Activated CD8-positive, alpha-beta T cell treated with anti-CD3 and anti-CD28 coated beads for 36 hours (primary cell): ENCODE measurements around the gene GPR151. TPM values are rescaled to one million over a fixed set of nuclear protein-coding genes. Genes with fewer than 3 reads are reported as not detected.

ENCODE experiments used
- ATAC-seq: fragments of 200-7000 bp; cut with Tn5 transposase; one replicate; pipeline ENCODE4 v1.10.0; 2021; ENCODE audit warnings: mild to moderate bottlenecking, moderate library complexity
- CTCF ChIA-PET: fragments of 350-600 bp; sonication (Branson Sonifier 250); formaldehyde crosslinking; loops from one replicate; lab custom pipeline; 2021; ENCODE audit warnings: antibody characterized with exemption; lab: Charles Lee
- POLR2A ChIA-PET: fragments of 350-600 bp; sonication (Branson Sonifier 250); formaldehyde crosslinking; loops from one replicate; lab custom pipeline; 2021; ENCODE audit warnings: antibody characterized with exemption; lab: Charles Lee
- DNase-seq: peaks from one replicate; pipeline ENCODE4 v3.0.0-alpha.2; 2020
- H3K27ac Mint-ChIP-seq: one replicate; pipeline ENCODE4 v1.8.0; 2021; ENCODE audit warnings: mild to moderate bottlenecking, mixed read lengths
- H3K27me3 Mint-ChIP-seq: one replicate; pipeline ENCODE4 v1.8.0; 2021; ENCODE audit warnings: mixed read lengths
- H3K36me3 Mint-ChIP-seq: one replicate; pipeline ENCODE4 v1.8.0; 2021; ENCODE audit warnings: low read depth, mixed read lengths
- H3K4me1 Mint-ChIP-seq: one replicate; pipeline ENCODE4 v1.8.0; 2021; ENCODE audit warnings: low read depth, mixed read lengths
- H3K4me3 Mint-ChIP-seq: one replicate; pipeline ENCODE4 v1.8.0; 2021; ENCODE audit warnings: mild to moderate bottlenecking, moderate library complexity, mixed read lengths
- H3K9me3 Mint-ChIP-seq: one replicate; pipeline ENCODE4 v1.8.0; 2021; ENCODE audit warnings: mixed read lengths
- intact Hi-C: fragments of 100-400 bp; cut with micrococcal nuclease; formaldehyde crosslinking; loops from one replicate; pipeline ENCODE4 v1.10.0; 2022
- total RNA-seq, 2 experiments: library from RNA; stranded (reverse); gene quantifications; one replicate each; pipeline ENCODE4 v1.2.3, GENCODE V29; 2021
- TF ChIP-seq, protein P1 (sequence below): fragments of 200-600 bp; IDR thresholded peaks from one replicate; pipeline ENCODE4 v1.8.0; 2022; ENCODE audit warnings: antibody characterized with exemption, mild to moderate bottlenecking

The GPR151 gene
- total RNA-seq, 2 experiments from 2014 or later: not detected

GRCh38 chr5:146515473-146516150, 378 bp downstream of the GPR151 start:
- CTCF ChIA-PET: interaction anchor here (0.7 kb wide), 1 partner anchor 1725 kb away, joined by 3 read pairs; no protein-coding TSS in a partner anchor
- no peaks in the 10 kb centered on the region for H3K9me3 Mint-ChIP-seq
- H3K27me3 Mint-ChIP-seq: no peaks in the 10 kb centered on the region
- DNase-seq: no peak
- H3K36me3 Mint-ChIP-seq: peaks cover 15% of the 10 kb centered on the region
- TF ChIP-seq, protein P1, sequence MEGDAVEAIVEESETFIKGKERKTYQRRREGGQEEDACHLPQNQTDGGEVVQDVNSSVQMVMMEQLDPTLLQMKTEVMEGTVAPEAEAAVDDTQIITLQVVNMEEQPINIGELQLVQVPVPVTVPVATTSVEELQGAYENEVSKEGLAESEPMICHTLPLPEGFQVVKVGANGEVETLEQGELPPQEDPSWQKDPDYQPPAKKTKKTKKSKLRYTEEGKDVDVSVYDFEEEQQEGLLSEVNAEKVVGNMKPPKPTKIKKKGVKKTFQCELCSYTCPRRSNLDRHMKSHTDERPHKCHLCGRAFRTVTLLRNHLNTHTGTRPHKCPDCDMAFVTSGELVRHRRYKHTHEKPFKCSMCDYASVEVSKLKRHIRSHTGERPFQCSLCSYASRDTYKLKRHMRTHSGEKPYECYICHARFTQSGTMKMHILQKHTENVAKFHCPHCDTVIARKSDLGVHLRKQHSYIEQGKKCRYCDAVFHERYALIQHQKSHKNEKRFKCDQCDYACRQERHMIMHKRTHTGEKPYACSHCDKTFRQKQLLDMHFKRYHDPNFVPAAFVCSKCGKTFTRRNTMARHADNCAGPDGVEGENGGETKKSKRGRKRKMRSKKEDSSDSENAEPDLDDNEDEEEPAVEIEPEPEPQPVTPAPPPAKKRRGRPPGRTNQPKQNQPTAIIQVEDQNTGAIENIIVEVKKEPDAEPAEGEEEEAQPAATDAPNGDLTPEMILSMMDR: no peak
- H3K4me3 Mint-ChIP-seq: no peak overlapping the region
- intact Hi-C loops: no loop called here
- no peaks in the 10 kb centered on the region for H3K4me1 Mint-ChIP-seq
- POLR2A ChIA-PET: no interaction called here
- ATAC-seq: no peak
- no peak overlapping the region for H3K27ac Mint-ChIP-seq

DNA sequence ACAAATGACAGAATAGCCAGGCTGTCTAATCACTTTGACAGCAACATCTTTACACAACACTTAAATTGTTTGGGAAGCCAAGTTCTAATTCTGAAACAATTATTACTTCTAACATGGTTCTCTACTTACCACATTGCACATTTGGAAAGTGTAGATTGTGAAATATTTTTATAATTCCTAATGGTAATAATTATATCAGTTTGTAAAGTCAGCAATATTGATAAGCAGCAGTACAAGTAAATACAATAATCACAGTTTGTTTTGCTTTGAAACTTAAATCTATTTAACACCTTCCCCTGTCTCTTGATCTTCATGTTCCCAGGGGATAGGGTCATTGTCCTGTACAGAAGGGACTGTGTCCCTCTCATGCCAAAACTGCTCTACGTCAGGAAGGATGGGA, 1.4 kb downstream of the GPR151 start:
- Mint-ChIP-seq H3K27ac (no peak overlapping the region), H3K36me3 (peaks cover 24% of the 10 kb centered on the region), H3K4me3 (no peak overlapping the region), H3K27me3 (no peaks in the 10 kb centered on the region), H3K4me1 (no peaks in the 10 kb centered on the region), H3K9me3 (no peaks in the 10 kb centered on the region)
- ATAC-seq: no peak
- TF ChIP-seq, protein P1: no peak
- CTCF ChIA-PET: interaction anchor here (0.7 kb wide), 1 partner anchor 1726 kb away, joined by 3 read pairs; no protein-coding TSS in a partner anchor
- intact Hi-C loops: no loop called here
- POLR2A ChIA-PET: no interaction called here
- no peak for DNase-seq

- Mint-ChIP-seq H3K4me1 (no peaks in the 10 kb centered on the region), H3K4me3 (no peak overlapping the region), H3K27ac (no peak overlapping the region), H3K27me3 (no peaks in the 10 kb centered on the region), H3K9me3 (no peaks in the 10 kb centered on the region), H3K36me3 (peaks cover 31% of the 10 kb centered on the region)
- TF ChIP-seq, protein P1: no peak
- POLR2A ChIA-PET: no interaction called here
- intact Hi-C loops: no loop called here
- CTCF ChIA-PET: no interaction called here
- DNase-seq: no peak
- ATAC-seq: no peak
Measured at GRCh38 chr5:146513462-146513861, 2.5 kb downstream of the GPR151 start.

DNA sequence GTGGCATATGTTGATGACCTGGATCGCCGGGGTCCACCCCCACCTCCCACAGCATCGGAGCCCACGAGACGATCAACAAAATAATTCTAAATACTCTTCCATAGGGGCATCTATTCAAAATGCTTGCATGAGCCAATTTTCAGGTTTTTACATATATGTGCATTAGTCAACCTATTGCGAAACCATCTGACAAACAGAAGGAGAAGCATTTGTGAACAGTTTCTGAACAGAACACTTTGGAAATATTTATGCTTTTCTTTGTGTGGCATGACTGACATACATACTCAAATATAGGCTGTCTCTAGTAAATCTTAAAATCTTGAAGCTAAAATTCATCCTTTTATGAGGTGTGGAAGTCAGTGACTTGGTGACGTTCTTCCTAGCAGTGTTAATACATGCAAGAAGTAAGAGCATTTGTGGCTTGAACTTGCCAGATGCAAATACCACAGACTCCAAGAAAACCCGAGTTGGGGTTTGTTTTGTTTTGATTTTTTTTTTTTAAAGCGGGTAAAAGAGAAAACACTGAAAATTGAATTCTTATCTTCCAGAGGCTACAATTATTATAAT, 5.3 kb downstream of the GPR151 start:
- H3K36me3 Mint-ChIP-seq: peaks cover 46% of the 10 kb centered on the region
- TF ChIP-seq, protein P1: no peak
- no peaks in the 10 kb centered on the region for H3K4me1 Mint-ChIP-seq
- CTCF ChIA-PET: interaction anchor here (1.4 kb wide), 1 partner anchor 64 kb away, joined by 3 read pairs; no protein-coding TSS in a partner anchor
- H3K4me3 Mint-ChIP-seq: no peak overlapping the region
- POLR2A ChIA-PET: interaction anchor here (0.5 kb wide), 1 partner anchor 833 kb away, joined by 3 read pairs; no protein-coding TSS in a partner anchor
- no peaks in the 10 kb centered on the region for H3K9me3 Mint-ChIP-seq
- ATAC-seq: no peak
- intact Hi-C loops: no loop called here
- no peak overlapping the region for H3K27ac Mint-ChIP-seq
- no peaks in the 10 kb centered on the region for H3K27me3 Mint-ChIP-seq
- DNase-seq: no peak

DNA sequence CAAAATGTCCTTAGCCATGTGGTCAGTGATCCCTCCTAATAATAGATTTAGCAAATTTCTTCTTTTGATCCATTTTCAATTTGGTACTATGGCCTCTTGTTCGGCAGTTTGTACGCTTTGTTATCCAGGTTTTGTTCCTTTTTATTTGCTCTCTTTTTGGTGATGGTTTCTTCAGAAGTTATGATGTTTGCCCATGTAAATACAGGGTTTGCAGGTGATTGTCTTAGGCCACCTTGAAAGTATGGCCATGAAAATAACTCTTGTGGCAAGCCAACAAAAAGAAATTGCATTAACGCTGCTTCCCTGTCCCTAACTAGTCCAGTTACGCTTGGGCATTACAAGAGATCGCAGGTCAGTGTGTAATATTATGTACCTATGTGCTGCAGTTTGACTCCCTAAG, 8.6 kb downstream of the GPR151 start:
- ChIA-PET POLR2A (no interaction called here), CTCF (no interaction called here)
- no peak overlapping the region for H3K4me3 Mint-ChIP-seq
- TF ChIP-seq, protein P1: no peak
- intact Hi-C loops: no loop called here
- H3K4me1 Mint-ChIP-seq: no peaks in the 10 kb centered on the region
- no peaks in the 10 kb centered on the region for H3K9me3 Mint-ChIP-seq
- no peaks in the 10 kb centered on the region for H3K27me3 Mint-ChIP-seq
- DNase-seq (no peak), ATAC-seq (no peak)
- no peak overlapping the region for H3K27ac Mint-ChIP-seq
- peaks cover 61% of the 10 kb centered on the region for H3K36me3 Mint-ChIP-seq
